IPS-18a (cell line): ENCODE data around the gene C5orf46.
A peak's percentile ranks its signal among the peaks of the same experiment; 100 is the strongest.
"Not testable (repeated sequence)": the region's sequence is repeated elsewhere in the genome, so short reads cannot be mapped to it uniquely, and the experiment has no call there.

ENCODE experiments used
- H3K27ac ChIP-seq: one replicate; pipeline ENCODE4 v1.5.1; 2013; ENCODE audit warnings: low read length
- H3K27me3 ChIP-seq: one replicate; pipeline ENCODE4 v1.6.1; 2013; ENCODE audit warnings: mild to moderate bottlenecking, low read length; ENCODE audit not compliant: control insufficient read depth, insufficient read depth
- H3K36me3 ChIP-seq: one replicate; pipeline ENCODE4 v1.6.1; 2013; ENCODE audit warnings: low read depth, low read length; ENCODE audit not compliant: control insufficient read depth
- H3K4me1 ChIP-seq: one replicate; pipeline ENCODE4 v1.6.1; 2013; ENCODE audit warnings: low read depth, low read length; ENCODE audit not compliant: control insufficient read depth
- H3K4me3 ChIP-seq: one replicate; pipeline ENCODE4 v1.5.1; 2013; ENCODE audit warnings: low read length
- H3K9ac ChIP-seq: one replicate; pipeline ENCODE4 v1.6.1; 2013; ENCODE audit warnings: mild to moderate bottlenecking, low read length, moderate library complexity
- H3K9me3 ChIP-seq: one replicate; pipeline ENCODE4 v1.6.1; 2013; ENCODE audit warnings: low read depth, low read length; ENCODE audit not compliant: control insufficient read depth

The C5orf46 gene

DNA sequence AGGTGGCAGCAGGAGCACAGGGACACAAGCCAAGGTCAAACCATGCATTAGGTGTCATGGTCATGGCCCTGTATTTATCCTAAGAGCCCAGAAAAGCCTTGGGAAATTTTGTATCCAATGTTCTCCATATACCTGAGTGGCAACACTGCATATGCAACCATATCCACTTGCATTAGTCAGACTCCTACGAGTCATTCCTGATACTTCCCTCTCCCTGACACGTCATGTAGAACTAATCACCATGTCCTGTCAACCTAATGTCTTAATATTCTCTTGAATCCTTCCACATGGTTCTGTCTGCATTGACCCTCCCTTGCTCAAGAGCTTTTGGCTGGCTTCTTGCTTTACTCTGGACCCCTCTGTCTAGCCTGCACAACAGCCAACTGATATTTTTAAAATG lies 18.4 kb downstream of the C5orf46 start:
- no peaks in the 10 kb centered on the region for H3K27me3 ChIP-seq
- no peaks in the 10 kb centered on the region for H3K9me3 ChIP-seq
- no peak overlapping the region for H3K4me3 ChIP-seq
- no peak overlapping the region for H3K9ac ChIP-seq
- no peaks in the 10 kb centered on the region for H3K36me3 ChIP-seq
- no peak overlapping the region for H3K27ac ChIP-seq
- peaks cover 3% of the 10 kb centered on the region for H3K4me1 ChIP-seq

DNA sequence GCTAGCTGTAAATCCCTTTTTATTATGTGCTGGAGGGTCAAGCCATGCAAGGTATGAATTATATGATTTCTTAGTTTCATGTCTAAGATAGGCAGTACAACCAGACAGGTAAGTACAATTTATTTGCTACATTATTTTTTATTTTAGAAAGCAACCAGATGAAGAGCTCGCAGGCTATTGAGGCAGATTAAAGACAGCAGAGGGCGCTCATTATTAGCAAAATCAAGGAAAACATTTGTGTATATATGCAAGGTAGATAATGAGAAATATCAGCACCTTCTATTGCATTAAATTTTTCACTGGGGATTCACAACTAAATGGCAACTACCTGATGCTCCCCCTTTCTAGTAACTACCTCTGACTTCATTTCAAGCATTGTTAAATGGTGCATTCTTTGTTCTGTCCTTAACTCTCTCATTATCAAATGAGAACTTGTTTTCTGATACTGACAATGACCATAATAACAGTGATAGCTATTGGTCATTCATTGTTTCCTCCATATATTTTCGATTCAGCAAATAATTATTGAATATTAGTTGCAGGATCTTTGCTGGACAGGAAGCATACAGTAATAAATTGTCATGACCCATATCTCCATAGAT lies 19.2 kb downstream of the C5orf46 start:
- Histone ChIP-seq H3K9me3 (no peaks in the 10 kb centered on the region), H3K4me1 (peaks cover 8% of the 10 kb centered on the region), H3K36me3 (no peaks in the 10 kb centered on the region), H3K4me3 (no peak overlapping the region), H3K27me3 (no peaks in the 10 kb centered on the region), H3K27ac (no peak overlapping the region), H3K9ac (no peak overlapping the region)

DNA sequence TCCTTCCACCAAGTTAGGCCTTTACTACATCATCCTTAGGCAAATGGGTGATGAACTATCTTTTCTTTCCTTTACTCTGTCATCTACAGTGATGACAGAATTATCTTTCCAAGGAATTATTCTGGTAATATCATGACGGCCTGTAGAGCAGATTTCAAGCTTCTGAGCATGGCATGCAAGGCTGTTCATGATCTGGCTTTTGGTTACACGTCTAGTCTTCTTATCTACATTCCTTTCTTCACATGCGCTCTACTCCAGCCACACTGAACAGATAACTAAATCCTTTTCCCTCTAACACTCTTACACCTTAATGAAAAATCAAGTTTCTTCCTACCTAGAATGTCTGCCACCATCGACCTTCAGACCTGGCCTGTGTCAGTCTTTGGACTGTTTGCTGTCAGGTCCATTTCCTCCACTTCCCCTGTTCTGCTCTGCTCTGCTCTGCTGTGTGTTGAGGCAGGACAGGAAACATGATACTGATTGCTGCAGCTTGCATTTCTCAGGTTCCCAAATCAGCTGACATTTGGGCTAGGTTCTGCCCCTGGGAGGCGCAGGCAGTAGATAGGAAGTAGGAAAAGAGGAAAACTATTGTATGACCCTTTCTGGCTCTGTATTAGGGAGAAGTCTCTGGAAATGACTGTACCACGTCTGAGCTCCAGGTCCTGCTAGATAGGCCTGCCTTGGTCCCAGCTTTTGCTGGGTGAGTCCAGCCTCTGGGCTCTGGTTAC lies 23.6 kb downstream of the C5orf46 start:
- Histone ChIP-seq H3K4me3 (no peak overlapping the region), H3K36me3 (no peaks in the 10 kb centered on the region), H3K27me3 (no peaks in the 10 kb centered on the region), H3K9ac (no peak overlapping the region), H3K27ac (no peak overlapping the region), H3K4me1 (peaks cover 8% of the 10 kb centered on the region), H3K9me3 (no peaks in the 10 kb centered on the region)

DNA sequence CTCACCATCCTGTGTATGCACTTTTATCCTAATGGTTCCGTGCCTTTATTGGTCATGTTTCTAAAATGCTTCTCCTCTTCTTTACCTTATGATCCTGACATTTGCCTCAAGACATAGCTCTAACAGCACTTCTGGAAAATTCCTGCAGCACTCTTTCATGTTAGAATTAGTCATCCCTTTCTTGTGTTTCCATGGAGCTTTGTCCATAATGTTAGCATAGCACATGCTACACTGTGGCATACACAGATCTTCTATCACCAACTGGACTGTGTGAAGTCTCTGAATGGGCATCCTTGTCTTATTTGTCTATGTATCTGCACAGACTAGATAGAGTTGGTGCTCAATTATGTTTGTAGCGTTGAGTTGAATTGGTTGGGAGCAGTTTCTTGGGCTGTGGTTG lies 25.9 kb downstream of the C5orf46 start:
- H3K4me1 ChIP-seq, result peaks cover 22% of the 10 kb centered on the region

DNA sequence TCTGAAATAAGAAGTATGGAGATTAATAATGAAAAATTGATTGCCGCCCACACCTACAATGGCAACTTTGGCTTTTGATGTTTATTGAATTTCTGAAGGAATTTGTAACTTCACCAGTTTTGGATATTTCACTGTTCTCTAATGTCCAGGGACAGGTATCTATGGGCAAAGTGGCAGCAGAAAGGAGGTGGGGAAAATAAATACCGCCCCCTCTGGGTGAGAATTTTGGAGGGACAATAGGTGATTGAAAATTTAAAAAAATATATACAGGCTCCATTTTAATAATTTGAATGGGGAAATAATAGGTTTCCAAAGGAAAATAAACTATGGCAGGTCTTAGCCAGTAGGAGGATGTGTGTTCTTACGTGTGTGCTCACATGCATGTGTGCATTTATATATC lies 26.6 kb downstream of the C5orf46 start:
- Histone ChIP-seq H3K9ac (no peak overlapping the region), H3K9me3 (no peaks in the 10 kb centered on the region), H3K27me3 (no peaks in the 10 kb centered on the region), H3K4me1 (peaks cover 29% of the 10 kb centered on the region), H3K4me3 (no peak overlapping the region), H3K36me3 (no peaks in the 10 kb centered on the region), H3K27ac (no peak overlapping the region)

More for the DNA sequence above, 25.9 kb downstream of the C5orf46 start:
- no peaks in the 10 kb centered on the region for H3K9me3 ChIP-seq
- no peak overlapping the region for H3K4me3 ChIP-seq
- no peak overlapping the region for H3K9ac ChIP-seq
- no peaks in the 10 kb centered on the region for H3K27me3 ChIP-seq
- H3K36me3 ChIP-seq, result no peaks in the 10 kb centered on the region
- H3K27ac ChIP-seq, result no peak overlapping the region

DNA sequence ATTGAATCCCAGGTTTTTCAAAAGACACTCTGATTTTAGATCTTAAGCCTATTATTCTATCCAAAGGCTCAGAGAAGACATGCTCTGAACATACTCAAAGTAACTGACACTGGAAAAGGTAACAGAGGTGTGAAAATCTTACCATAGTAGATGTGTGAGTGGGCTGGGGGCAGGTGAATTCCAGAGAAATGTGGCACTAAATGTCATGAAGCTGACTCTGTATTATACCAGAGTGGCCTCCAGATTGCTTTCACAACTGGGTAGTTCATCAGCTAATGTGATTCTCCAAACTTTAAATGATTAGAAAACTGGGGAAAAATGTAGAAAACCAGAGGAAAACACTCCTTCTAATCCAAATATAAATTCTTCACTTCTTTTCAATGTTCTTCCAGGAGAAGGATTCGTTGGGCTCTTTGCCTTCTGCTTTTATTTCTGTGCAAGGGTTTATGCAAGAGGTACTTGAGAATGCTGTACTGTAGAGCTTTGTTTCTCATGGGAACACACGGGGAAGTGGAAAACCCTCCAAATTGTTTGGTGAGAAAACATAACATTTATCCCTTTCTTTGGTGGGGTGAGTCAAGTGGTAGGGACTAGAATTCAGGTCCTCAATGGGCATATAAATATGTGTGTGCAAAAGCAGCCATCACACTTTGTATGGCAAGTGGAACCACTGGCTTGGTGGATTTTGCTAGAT lies 28.1 kb downstream of the C5orf46 start, which contains the start of gene SCGB3A2:
Gene SCGB3A2 (plus strand): TSS at position 646 of the 694 bp plus-strand sequence. CDS start 93 bp downstream, outside the sequence.
- H3K4me1 ChIP-seq, result peaks cover 33% of the 10 kb centered on the region
- H3K27me3 ChIP-seq, result no peaks in the 10 kb centered on the region
- H3K9ac ChIP-seq, result no peak within 1 kb of the TSS
- H3K4me3 ChIP-seq, result no peak within 1 kb of the TSS
- no peaks in the 10 kb centered on the region for H3K36me3 ChIP-seq
- H3K27ac ChIP-seq, result no peak within 1 kb of the TSS
- no peaks in the 10 kb centered on the region for H3K9me3 ChIP-seq

DNA sequence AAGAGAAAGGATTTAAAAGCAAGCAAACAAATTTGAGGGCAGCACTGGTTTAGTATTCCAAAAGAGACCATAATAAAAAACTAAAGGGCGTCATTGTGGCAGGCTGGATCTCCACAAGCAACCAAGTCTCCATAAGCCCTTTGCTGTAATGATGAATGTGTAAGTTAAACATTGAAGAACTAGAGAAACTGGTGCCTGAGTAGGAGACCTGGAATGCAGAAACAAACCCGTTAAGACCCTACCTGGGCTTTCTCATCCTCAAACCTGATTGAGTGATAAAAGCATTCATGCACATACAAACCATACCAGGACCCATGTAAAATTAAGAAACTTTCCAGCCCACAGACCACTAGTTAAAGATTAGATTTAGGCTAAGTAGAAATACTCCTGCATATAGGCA lies 29.7 kb downstream of the C5orf46 start:
- no peaks in the 10 kb centered on the region for H3K27me3 ChIP-seq
- no peaks in the 10 kb centered on the region for H3K9me3 ChIP-seq
- H3K27ac ChIP-seq, result no peak overlapping the region
- H3K4me1 ChIP-seq, result peaks cover 26% of the 10 kb centered on the region
- peaks cover 4% of the 10 kb centered on the region for H3K36me3 ChIP-seq
- H3K4me3 ChIP-seq, result no peak overlapping the region
- H3K9ac ChIP-seq, result no peak overlapping the region

DNA sequence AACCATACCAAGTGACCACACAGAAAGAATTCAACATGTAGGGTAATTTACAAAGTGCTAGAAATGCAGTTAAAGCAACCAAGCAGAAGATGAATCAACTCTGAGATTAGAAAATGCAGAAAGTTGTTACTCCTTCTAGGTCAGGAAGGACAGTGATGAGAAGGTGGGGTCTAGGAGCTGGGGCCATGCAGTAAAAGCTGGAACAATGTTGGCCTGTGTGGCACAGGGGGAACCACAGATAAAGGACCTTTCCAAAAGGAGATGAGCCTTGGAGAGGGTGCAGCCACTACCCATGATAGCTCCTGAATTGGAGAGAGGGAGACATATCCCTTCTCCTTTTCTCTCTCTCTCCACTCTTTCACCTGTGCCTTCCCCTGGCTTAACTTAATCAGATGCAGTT lies 30.2 kb downstream of the C5orf46 start:
- H3K4me3 ChIP-seq, result no peak overlapping the region
- no peaks in the 10 kb centered on the region for H3K9me3 ChIP-seq
- H3K27me3 ChIP-seq, result no peaks in the 10 kb centered on the region
- H3K4me1 ChIP-seq, result peaks cover 26% of the 10 kb centered on the region
- H3K27ac ChIP-seq, result no peak overlapping the region
- H3K36me3 ChIP-seq, result peaks cover 4% of the 10 kb centered on the region
- H3K9ac ChIP-seq, result no peak overlapping the region

DNA sequence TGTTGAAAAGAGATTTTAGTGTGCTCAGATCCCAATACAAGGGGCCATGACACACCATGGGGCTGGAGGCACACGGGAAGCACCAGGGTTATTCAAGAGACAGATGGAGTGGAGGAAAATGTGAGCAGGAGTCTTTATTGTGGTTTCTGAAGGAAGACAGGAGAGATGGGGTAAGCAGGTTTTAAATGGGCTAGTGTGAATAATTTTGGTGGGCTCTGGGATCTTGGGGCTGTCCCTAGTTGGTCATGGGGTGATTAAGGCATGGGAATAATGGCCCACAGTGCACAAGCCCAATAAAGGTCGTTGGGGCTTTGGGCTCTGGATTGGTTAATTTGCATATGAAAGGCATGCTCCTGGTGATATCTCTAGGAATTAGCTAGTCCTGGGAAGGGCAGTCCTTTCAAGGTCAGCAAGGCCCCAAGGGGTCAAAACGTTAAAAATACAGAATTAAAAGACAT lies 31.4 kb downstream of the C5orf46 start:
- H3K27me3 ChIP-seq, result no peaks in the 10 kb centered on the region
- H3K9ac ChIP-seq, result peak overlapping the region; percentile 54
- H3K9me3 ChIP-seq, result no peaks in the 10 kb centered on the region
- H3K4me3 ChIP-seq, result peak overlapping the region; percentile 72
- H3K36me3 ChIP-seq, result peaks cover 4% of the 10 kb centered on the region
- peak overlapping the region; percentile 54 for H3K27ac ChIP-seq
- peaks cover 26% of the 10 kb centered on the region for H3K4me1 ChIP-seq

DNA sequence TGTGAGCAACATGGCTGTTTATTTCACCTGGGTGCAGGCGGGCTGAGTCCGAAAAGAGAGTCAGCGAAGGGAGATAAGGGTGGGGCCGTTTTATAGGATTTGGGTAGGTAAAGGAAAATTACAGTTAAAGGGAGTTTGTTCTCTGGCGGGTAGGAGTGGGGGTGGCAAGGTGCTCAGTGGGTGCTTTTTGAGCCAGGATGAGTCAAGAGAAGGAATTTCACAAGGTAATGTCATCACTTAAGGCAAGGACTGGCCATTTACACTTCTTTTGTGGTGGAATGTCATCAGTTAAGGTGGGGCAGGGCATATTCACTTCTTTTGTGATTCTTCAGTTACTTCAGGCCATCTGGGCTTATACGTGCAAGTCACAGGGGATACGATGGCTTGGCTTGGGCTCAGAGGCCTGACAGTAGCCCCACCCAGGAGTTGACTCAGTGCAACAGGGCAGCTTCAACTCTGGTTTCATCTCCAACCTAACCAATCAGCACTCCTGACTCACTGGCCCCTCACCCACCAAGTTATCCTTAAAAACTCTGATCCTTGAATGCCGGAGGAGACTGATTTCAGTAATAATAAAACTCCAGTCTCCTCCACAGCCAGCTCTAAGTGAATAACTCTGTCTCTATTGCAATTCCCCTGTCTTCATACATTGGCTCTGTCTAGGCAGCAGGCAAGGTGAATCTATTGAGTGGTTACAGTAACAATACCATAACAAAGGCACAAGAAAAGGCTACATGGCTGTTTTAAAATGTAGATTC lies 32.0 kb downstream of the C5orf46 start:
- not testable (repeated sequence) for H3K9me3 ChIP-seq, H3K36me3 ChIP-seq, H3K27me3 ChIP-seq
- peak overlapping the region; percentile 54 for H3K27ac ChIP-seq
- peak overlapping the region; percentile 72 for H3K4me3 ChIP-seq
- peak overlapping the region; percentile 81 for H3K9ac ChIP-seq
- peaks cover 30% of the 10 kb centered on the region for H3K4me1 ChIP-seq

DNA sequence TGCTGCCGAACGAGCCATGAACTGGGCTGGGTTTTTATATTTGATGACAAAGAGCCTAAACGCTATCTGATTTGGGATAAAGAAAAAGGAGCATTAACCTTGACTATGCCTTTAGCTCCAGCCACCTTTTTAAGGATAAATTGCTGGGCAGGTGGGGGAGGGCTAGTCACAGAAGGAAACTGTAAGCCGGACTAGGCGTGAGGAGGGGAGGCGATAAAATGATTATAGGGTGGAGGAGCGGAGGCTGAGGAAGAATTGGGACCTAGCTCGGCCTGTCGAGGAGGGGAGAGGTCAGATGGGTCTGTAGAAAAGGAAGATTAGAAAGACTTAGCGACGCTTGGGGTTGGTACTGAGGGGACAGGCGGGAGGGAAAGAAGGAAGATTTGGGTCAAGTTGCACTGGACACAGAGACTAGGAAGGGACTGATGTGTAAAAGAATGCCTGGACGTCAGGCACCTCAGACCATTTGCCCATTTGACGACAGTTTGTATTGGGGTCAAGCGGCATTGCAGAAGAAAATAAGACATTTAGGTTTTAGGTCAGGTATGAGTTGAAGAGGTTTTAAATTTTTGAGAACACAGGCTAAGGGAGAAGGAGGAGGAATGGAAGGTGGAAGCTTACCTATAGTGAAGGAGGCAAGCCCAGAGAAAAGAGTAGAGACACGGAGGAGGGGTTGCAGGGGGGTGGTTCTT lies 33.4 kb downstream of the C5orf46 start:
- H3K9me3 ChIP-seq, H3K36me3 ChIP-seq, H3K27me3 ChIP-seq: not testable (repeated sequence)
- Histone ChIP-seq H3K4me1 (peaks cover 34% of the 10 kb centered on the region), H3K27ac (peak overlapping the region; percentile 68), H3K9ac (peak overlapping the region; percentile 81), H3K4me3 (peak overlapping the region; percentile 72)
